Body of pancreas (tissue), 4 donors: ENCODE data around the gene C3orf52.

Source experiments
- POLR2A ChIP-seq, 3 donors: fragments of 450-650 bp; IDR thresholded peaks; one replicate each; pipeline ENCODE4 v1.6.1; 2016; ENCODE audit warnings: antibody characterized with exemption in 3 of 3, mild to moderate bottlenecking in 2 of 3
- TF ChIP-seq, protein P1 (sequence below), 7 experiments: fragments of 450-650 bp in 4 of 7; fragments of 200-600 bp in 3 of 7; sonication (generic) in 3 of 7; IDR thresholded peaks; one replicate each; pipeline ENCODE4 v1.5.1; 2016 to 2019; ENCODE audit warnings: antibody characterized with exemption in 7 of 7

GRCh38 chr3:112136046-112136445 lies 49.9 kb downstream of the C3orf52 start:
- TF ChIP-seq, protein P1, sequence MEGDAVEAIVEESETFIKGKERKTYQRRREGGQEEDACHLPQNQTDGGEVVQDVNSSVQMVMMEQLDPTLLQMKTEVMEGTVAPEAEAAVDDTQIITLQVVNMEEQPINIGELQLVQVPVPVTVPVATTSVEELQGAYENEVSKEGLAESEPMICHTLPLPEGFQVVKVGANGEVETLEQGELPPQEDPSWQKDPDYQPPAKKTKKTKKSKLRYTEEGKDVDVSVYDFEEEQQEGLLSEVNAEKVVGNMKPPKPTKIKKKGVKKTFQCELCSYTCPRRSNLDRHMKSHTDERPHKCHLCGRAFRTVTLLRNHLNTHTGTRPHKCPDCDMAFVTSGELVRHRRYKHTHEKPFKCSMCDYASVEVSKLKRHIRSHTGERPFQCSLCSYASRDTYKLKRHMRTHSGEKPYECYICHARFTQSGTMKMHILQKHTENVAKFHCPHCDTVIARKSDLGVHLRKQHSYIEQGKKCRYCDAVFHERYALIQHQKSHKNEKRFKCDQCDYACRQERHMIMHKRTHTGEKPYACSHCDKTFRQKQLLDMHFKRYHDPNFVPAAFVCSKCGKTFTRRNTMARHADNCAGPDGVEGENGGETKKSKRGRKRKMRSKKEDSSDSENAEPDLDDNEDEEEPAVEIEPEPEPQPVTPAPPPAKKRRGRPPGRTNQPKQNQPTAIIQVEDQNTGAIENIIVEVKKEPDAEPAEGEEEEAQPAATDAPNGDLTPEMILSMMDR (IDR thresholded peaks at IDR 0.05) = no peak
- TF ChIP-seq POLR2A (IDR thresholded peaks at IDR 0.05) = no peak
